ENCODE data around the gene THNSL1.

The THNSL1 gene

GRCh38 chr10:25047591-25048301 is 31.3 kb downstream of the THNSL1 start:
- in situ Hi-C loops (cut with HindIII; ENCODE audit: low sequenced_read_pairs): no loop called here
- TF ChIP-seq, protein P1, sequence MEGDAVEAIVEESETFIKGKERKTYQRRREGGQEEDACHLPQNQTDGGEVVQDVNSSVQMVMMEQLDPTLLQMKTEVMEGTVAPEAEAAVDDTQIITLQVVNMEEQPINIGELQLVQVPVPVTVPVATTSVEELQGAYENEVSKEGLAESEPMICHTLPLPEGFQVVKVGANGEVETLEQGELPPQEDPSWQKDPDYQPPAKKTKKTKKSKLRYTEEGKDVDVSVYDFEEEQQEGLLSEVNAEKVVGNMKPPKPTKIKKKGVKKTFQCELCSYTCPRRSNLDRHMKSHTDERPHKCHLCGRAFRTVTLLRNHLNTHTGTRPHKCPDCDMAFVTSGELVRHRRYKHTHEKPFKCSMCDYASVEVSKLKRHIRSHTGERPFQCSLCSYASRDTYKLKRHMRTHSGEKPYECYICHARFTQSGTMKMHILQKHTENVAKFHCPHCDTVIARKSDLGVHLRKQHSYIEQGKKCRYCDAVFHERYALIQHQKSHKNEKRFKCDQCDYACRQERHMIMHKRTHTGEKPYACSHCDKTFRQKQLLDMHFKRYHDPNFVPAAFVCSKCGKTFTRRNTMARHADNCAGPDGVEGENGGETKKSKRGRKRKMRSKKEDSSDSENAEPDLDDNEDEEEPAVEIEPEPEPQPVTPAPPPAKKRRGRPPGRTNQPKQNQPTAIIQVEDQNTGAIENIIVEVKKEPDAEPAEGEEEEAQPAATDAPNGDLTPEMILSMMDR (IDR thresholded peaks at IDR 0.05; ENCODE audit: low read depth, low read length, missing control alignments): no peak
- peak; percentile 92 for DNase-seq (ENCODE audit: low read depth)
- no peak overlapping the region for H3K4me3 ChIP-seq (ENCODE audit: low read depth, low read length)

DNA sequence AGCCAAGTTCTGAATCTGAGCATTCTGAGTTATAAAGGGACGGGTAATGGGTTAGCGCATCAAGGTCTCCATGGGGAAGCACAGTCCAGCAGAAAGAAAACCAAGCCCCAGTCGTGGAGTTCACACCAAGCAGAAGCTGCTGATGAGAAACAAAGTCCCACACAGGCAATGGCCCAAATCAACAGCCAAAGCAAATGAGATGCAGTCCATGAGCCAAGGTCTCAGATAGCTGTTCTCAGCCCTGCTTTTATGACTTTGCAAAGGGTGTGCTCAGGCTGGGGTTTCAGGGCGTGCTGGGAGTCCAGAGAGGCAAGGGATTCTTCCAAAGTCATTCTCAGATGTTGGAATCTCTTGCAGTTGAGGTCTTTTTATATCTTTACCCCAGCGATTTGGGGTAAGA is 32.0 kb downstream of the THNSL1 start:
- TF ChIP-seq, protein P1 (IDR thresholded peaks at IDR 0.05; ENCODE audit: low read depth, low read length, missing control alignments): no peak
- DNase-seq (ENCODE audit: low read depth): no peak

DNA sequence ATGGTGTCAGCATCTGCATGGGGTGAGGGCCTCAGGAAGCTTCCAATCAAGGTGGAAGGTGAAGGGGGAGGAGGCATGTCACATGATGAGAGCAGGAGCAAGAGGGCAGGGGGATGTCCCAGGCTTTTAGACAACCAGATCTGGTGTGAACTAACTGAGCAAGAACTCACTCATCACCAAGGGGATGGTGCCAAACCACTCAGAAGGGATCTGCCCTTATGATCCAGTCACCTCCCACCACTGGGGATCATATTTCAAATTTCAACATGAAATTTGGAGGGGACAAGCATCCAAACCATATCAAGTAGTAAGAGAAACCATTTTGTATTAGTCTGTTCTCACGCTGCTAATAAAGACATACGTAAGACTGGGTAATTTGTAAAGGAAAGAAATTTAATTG is 33.6 kb downstream of the THNSL1 start:
- TF ChIP-seq, protein P1 (IDR thresholded peaks at IDR 0.05; ENCODE audit: low read depth, low read length, missing control alignments): no peak
- no peak overlapping the region for H3K4me3 ChIP-seq (ENCODE audit: low read depth, low read length)
- DNase-seq (ENCODE audit: low read depth): no peak
- in situ Hi-C loops (cut with HindIII; ENCODE audit: low sequenced_read_pairs): no loop called here

More for the DNA sequence above, 32.0 kb downstream of the THNSL1 start:
- in situ Hi-C loops (cut with HindIII; ENCODE audit: low sequenced_read_pairs): no loop called here
- H3K4me3 ChIP-seq (ENCODE audit: low read depth, low read length): no peak overlapping the region

- in situ Hi-C loops (cut with HindIII; ENCODE audit: low sequenced_read_pairs): no loop called here
- no peak for DNase-seq (ENCODE audit: low read depth)
- TF ChIP-seq, protein P1 (IDR thresholded peaks at IDR 0.05; ENCODE audit: low read depth, low read length, missing control alignments): no peak
- H3K4me3 ChIP-seq (ENCODE audit: low read depth, low read length): no peak overlapping the region
Observed at GRCh38 chr10:25050402-25050801, 34.0 kb downstream of the THNSL1 start.

DNA sequence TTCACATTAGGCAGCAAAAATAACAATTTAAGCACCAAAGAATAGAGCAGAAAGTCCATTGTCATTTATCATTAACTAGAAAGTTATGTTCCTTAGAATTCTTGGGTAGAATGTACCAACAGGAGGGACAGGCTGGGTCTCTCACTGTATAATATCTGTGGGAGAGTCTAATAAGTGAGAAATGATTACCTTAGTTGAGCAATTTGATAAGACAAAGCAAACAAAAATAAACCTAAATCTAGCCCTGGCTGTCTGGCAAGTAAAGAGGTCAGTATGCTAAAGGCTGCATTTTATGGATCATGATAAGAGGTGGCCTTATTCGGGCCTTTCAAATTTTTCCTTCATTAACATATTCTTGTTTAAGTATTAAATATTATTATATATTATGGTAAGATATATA is 35.6 kb downstream of the THNSL1 start:
- in situ Hi-C loops (cut with HindIII; ENCODE audit: low sequenced_read_pairs): no loop called here
- TF ChIP-seq, protein P1 (IDR thresholded peaks at IDR 0.05; ENCODE audit: low read depth, low read length, missing control alignments): no peak
- H3K4me3 ChIP-seq (ENCODE audit: low read depth, low read length): no peak overlapping the region
- no peak for DNase-seq (ENCODE audit: low read depth)

- DNase-seq (ENCODE audit: low read depth): no peak
- no peak overlapping the region for H3K4me3 ChIP-seq (ENCODE audit: low read depth, low read length)
- in situ Hi-C loops (cut with HindIII; ENCODE audit: low sequenced_read_pairs): no loop called here
- TF ChIP-seq, protein P1 (IDR thresholded peaks at IDR 0.05; ENCODE audit: low read depth, low read length, missing control alignments): no peak
Observed at GRCh38 chr10:25056726-25057125, 40.3 kb downstream of the THNSL1 start.
